ENCODE results near the gene DIP2C. TPM values are rescaled to one million over a fixed set of nuclear protein-coding genes. Genes with fewer than 3 reads are reported as not detected.

DIP2C gene
- total RNA-seq, 2 experiments from 2014 or later, result 0.85 to 0.95 TPM

DNA sequence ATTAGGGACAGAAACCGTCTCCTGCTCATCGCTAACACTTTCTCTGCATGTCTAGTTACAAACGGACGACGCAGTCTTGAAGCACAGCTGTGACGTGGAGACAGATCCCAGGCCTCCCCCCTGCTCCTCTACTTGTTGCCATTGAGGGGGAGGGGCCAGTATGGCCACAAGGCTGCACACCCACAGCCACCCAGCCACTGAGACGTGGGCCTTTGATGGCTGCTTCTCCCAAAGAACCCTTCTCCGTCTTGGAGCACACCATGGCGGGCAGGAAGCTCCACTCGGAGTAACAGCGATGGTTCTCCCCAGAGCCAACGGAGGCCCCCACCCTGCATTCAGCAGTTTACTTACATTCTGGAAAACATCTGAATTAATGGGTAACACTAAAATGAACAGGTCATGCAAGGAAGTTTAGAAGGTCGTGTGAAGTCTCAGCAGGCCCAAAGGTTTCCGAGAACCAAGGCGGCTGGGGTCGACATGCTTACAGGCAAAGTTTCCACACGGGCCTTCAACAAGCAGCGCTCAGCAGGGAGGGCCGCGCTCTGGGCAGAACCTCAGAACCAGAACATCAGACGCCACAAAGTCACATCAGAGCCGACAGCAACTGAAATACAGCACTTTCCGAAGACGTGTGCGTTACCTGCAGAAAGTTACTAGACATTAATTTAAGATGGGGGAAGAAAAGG is 169.6 kb downstream of the DIP2C start:
- DNase-seq (no peak), ATAC-seq (no peak)
- Mint-ChIP-seq H3K27me3 (peaks cover 5% of the 10 kb centered on the region), H3K4me1 (ENCODE audit: low read depth) (no peaks in the 10 kb centered on the region), H3K27ac (no peak overlapping the region), H3K9me3 (no peaks in the 10 kb centered on the region), H3K36me3 (ENCODE audit: low read depth) (no peaks in the 10 kb centered on the region), H3K4me3 (no peak overlapping the region)
- ChIA-PET POLR2A (no interaction called here), CTCF (interaction anchor here (0.9 kb wide), 1 partner anchor 10 kb away, joined by 3 read pairs; no protein-coding TSS in a partner anchor)
- intact Hi-C loops (cut with micrococcal nuclease), result loop anchor here (10.0 kb wide), 1 partner anchor 265 kb away; no protein-coding TSS in a partner anchor
- TF ChIP-seq, protein P1, sequence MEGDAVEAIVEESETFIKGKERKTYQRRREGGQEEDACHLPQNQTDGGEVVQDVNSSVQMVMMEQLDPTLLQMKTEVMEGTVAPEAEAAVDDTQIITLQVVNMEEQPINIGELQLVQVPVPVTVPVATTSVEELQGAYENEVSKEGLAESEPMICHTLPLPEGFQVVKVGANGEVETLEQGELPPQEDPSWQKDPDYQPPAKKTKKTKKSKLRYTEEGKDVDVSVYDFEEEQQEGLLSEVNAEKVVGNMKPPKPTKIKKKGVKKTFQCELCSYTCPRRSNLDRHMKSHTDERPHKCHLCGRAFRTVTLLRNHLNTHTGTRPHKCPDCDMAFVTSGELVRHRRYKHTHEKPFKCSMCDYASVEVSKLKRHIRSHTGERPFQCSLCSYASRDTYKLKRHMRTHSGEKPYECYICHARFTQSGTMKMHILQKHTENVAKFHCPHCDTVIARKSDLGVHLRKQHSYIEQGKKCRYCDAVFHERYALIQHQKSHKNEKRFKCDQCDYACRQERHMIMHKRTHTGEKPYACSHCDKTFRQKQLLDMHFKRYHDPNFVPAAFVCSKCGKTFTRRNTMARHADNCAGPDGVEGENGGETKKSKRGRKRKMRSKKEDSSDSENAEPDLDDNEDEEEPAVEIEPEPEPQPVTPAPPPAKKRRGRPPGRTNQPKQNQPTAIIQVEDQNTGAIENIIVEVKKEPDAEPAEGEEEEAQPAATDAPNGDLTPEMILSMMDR (IDR thresholded peaks at IDR 0.05), result no peak

DNA sequence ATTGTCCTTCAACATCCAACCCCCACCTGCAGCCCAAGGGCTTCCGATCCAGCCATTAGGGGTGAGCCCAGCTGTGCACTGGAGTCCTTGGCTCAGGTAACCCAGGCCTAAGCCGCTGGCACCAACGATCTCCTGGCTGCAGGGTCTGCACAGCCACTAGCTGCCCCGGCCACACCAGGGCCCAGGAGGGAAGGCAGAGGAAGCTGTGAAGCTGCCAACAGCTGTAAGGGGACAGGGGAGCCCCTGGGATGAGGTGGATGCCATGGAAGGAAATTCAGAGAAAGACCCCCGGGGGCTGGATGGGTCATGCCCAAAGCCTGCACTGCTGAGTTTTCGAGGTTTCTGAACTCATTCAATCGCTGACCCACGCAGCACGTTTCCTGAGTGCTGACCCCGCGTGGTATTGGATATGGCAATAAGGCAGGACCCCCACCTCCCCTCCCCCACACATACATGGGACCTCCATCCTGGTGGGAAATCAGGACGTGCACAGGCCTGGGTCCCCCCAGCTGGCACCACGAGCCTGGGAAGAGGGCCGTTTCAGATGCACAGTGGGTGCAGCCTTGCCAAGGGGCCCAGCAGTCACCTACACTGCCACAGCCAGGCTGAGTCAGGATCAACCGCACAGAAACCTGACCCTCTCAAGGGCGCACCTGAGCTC is 170.3 kb downstream of the DIP2C start:
- CTCF ChIA-PET, result interaction anchor here (0.9 kb wide), 1 partner anchor 10 kb away, joined by 3 read pairs; no protein-coding TSS in a partner anchor

DNA sequence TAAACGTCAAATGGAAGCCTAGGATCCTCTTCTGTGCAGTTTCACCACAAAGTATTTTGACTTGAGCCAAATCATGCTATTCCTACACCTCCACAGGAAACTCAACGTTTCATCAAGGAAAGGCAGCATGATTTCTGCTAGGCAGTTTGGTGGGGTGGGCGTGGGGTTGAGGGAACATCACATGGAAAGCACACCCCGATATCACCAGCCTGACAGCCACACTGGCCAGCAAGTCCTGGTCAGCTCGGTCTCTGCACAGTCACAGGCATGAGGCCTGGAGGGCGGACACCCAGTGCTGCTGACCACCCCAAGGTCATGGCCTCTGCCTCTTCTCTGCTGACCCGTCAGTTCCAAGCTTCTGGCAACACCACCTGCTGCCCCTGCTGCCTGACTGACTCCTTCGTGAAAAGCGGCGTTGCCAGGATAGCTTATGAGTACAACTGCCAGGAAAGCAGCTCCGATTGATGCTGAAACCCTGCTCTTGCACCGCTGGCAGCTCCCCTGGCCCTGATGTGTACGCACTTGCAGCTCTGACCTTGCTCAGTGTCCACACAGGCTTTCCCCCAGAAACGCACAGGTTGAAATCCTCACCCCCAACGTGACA is 171.5 kb downstream of the DIP2C start:
- peaks cover 4% of the 10 kb centered on the region for H3K27me3 Mint-ChIP-seq
- no peak for ATAC-seq
- ChIA-PET CTCF (no interaction called here), POLR2A (interaction anchor here (0.8 kb wide), 1 partner anchor 18 kb away, joined by 3 read pairs; no protein-coding TSS in a partner anchor)
- DNase-seq, result no peak
- H3K36me3 Mint-ChIP-seq (ENCODE audit: low read depth), result no peaks in the 10 kb centered on the region
- TF ChIP-seq, protein P1 (IDR thresholded peaks at IDR 0.05), result no peak
- intact Hi-C loops (cut with micrococcal nuclease), result loop anchor here (10.0 kb wide), 1 partner anchor 267 kb away; no protein-coding TSS in a partner anchor
- H3K4me1 Mint-ChIP-seq (ENCODE audit: low read depth), result no peaks in the 10 kb centered on the region
- H3K4me3 Mint-ChIP-seq, result no peak overlapping the region
- no peaks in the 10 kb centered on the region for H3K9me3 Mint-ChIP-seq
- H3K27ac Mint-ChIP-seq, result no peak overlapping the region

More for the DNA sequence above, 170.3 kb downstream of the DIP2C start:
- H3K4me1 Mint-ChIP-seq (ENCODE audit: low read depth), result no peaks in the 10 kb centered on the region
- DNase-seq, result no peak
- H3K27me3 Mint-ChIP-seq, result peaks cover 5% of the 10 kb centered on the region
- no peak overlapping the region for H3K27ac Mint-ChIP-seq
- POLR2A ChIA-PET, result no interaction called here
- H3K9me3 Mint-ChIP-seq, result no peaks in the 10 kb centered on the region
- no peak overlapping the region for H3K4me3 Mint-ChIP-seq
- H3K36me3 Mint-ChIP-seq (ENCODE audit: low read depth), result no peaks in the 10 kb centered on the region
- intact Hi-C loops (cut with micrococcal nuclease), result loop anchor here (10.0 kb wide), 1 partner anchor 266 kb away; no protein-coding TSS in a partner anchor
- no peak for ATAC-seq
- TF ChIP-seq, protein P1 (IDR thresholded peaks at IDR 0.05), result no peak

DNA sequence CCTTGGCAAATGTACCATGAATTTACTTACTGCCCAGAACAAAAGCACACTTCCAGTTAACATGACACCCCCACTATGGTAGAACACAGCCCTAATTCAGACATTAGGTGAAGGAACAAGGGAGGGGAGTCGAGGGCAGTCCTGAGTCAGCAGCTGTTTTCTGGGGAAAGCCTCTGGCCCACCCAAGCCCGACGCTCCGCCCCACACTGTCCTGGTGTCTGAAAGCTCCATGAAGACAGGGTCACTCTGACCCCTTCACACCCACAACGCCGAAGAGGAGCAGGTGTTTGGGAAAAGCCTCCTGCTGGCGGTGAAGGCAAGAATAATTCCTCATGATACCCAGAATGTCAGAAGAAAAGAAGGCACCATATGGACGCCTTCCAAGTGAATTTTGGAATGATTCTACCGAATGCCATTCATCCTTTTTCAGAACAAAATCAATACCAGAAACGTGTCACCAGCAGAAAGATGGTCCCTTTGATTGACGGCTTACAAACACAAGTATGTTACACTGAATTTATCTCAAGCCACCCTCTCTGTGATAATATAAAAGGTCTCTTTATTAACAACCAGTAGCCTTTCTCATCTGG is 172.1 kb downstream of the DIP2C start:
- Mint-ChIP-seq H3K9me3 (no peaks in the 10 kb centered on the region), H3K27ac (no peak overlapping the region), H3K27me3 (no peaks in the 10 kb centered on the region), H3K36me3 (ENCODE audit: low read depth) (no peaks in the 10 kb centered on the region), H3K4me1 (ENCODE audit: low read depth) (no peaks in the 10 kb centered on the region), H3K4me3 (no peak overlapping the region)
- TF ChIP-seq, protein P1 (IDR thresholded peaks at IDR 0.05), result no peak
- intact Hi-C loops (cut with micrococcal nuclease), result loop anchor here (10.0 kb wide), 1 partner anchor 267 kb away; no protein-coding TSS in a partner anchor
- DNase-seq, result no peak
- ATAC-seq, result no peak
- CTCF ChIA-PET, result no interaction called here
- POLR2A ChIA-PET, result interaction anchor here (0.8 kb wide), 1 partner anchor 19 kb away, joined by 3 read pairs; no protein-coding TSS in a partner anchor
